Type B pancreatic cell (in vitro differentiated cells): ENCODE measurements around the gene SIRPA. TPM values are rescaled to one million over a fixed set of nuclear protein-coding genes. Genes with fewer than 3 reads are reported as not detected.

Source experiments
- DNase-seq: peaks from one replicate; pipeline ENCODE4 v3.0.0; 2021; ENCODE audit warnings: mixed read lengths; ENCODE audit not compliant: unreplicated experiment; ENCODE audit errors: extremely low spot score
- H3K27ac Mint-ChIP-seq: 2 replicates; pipeline ENCODE4 v1.8.0; 2021; ENCODE audit warnings: mild to moderate bottlenecking, mixed read lengths
- H3K27me3 Mint-ChIP-seq: 2 replicates; pipeline ENCODE4 v1.8.0; 2021; ENCODE audit warnings: mixed read lengths
- H3K36me3 Mint-ChIP-seq: 2 replicates; pipeline ENCODE4 v1.8.0; 2021; ENCODE audit warnings: mixed read lengths
- H3K4me1 Mint-ChIP-seq: one replicate; pipeline ENCODE4 v1.8.0; 2021; ENCODE audit warnings: mixed read lengths; ENCODE audit not compliant: unreplicated experiment
- H3K4me3 Mint-ChIP-seq: 2 replicates; pipeline ENCODE4 v1.8.0; 2021; ENCODE audit warnings: mild to moderate bottlenecking, mixed read lengths
- H3K9me3 Mint-ChIP-seq: 2 replicates; pipeline ENCODE4 v1.8.0; 2021; ENCODE audit warnings: mixed read lengths
- CTCF ChIP-seq: fragments of 200-600 bp; sonication (generic); conservative IDR thresholded peaks from 2 replicates; pipeline ENCODE4 v1.5.0; 2021; ENCODE audit warnings: antibody characterized with exemption, mild to moderate bottlenecking
- total RNA-seq: library from RNA; stranded (reverse); gene quantifications from 2 replicates; pipeline ENCODE4 v1.2.1, GENCODE V29; 2021; ENCODE audit warnings: low replicate concordance

SIRPA gene
- total RNA-seq, 1 donor from 2014 or later = 12.3 TPM

DNA sequence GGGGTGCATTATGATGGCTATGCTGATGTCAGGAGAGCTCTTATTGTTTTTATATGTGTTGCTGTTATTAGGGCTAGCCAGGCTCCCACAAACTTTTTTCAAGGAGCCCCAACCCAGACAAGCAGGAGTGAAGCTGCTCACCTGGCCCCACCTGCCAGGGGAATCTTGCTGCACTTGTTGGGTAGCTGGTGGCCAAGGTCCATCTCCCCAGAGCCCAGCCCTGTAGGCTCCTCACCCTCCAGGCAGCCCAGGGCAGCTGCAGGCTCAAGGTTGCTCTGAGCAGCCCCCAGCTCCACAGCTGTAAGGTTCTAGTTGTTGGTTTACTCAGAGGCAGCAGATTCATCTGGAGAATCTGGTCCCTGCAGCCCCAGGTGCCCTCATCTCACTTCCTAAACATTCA lies 46.8 kb upstream of the SIRPA start:
- Mint-ChIP-seq H3K4me1 (no peaks in the 10 kb centered on the region), H3K9me3 (peaks cover 5% of the 10 kb centered on the region), H3K27me3 (no peaks in the 10 kb centered on the region), H3K4me3 (no peak overlapping the region), H3K27ac (peak overlapping the region; percentile 56), H3K36me3 (no peaks in the 10 kb centered on the region)
- DNase-seq = no peak
- no peak for TF ChIP-seq CTCF

- Mint-ChIP-seq H3K36me3 (no peaks in the 10 kb centered on the region), H3K9me3 (peaks cover 5% of the 10 kb centered on the region), H3K27me3 (peaks cover 17% of the 10 kb centered on the region), H3K4me1 (peaks cover 10% of the 10 kb centered on the region), H3K27ac (no peak overlapping the region), H3K4me3 (no peak overlapping the region)
- DNase-seq = no peak
- TF ChIP-seq CTCF = no peak
These were observed 43.8 kb upstream of the SIRPA start for GRCh38 chr20:1851396-1851795.

GRCh38 chr20:1853473-1853872 lies 41.7 kb upstream of the SIRPA start:
- DNase-seq = no peak
- TF ChIP-seq CTCF = no peak
- no peaks in the 10 kb centered on the region for H3K36me3 Mint-ChIP-seq
- no peaks in the 10 kb centered on the region for H3K9me3 Mint-ChIP-seq
- no peak overlapping the region for H3K27ac Mint-ChIP-seq
- H3K4me1 Mint-ChIP-seq = peaks cover 10% of the 10 kb centered on the region
- H3K4me3 Mint-ChIP-seq = no peak overlapping the region
- peaks cover 17% of the 10 kb centered on the region for H3K27me3 Mint-ChIP-seq

DNA sequence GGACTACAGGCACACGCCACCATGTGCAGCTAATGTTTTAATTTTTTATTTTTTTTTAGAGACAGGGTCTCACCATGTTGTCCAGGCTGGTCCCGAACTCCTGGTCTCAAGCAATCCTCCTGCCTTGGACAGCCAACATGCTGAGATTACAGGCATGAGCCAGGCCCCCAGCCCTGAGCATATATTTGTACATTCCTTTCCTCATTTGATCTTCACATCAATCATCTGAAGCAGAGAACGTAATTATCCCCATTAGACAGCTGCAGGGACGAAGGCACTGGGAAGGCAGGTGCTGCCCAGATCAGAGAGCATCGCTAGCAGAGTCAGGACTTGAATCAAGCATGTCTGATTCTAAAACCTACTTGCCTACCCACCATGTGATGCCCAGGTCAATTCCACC lies 41.0 kb upstream of the SIRPA start:
- Mint-ChIP-seq H3K27me3 (peaks cover 17% of the 10 kb centered on the region), H3K36me3 (no peaks in the 10 kb centered on the region), H3K27ac (no peak overlapping the region), H3K4me3 (no peak overlapping the region), H3K4me1 (peaks cover 10% of the 10 kb centered on the region), H3K9me3 (no peaks in the 10 kb centered on the region)
- no peak for TF ChIP-seq CTCF
- DNase-seq = no peak

DNA sequence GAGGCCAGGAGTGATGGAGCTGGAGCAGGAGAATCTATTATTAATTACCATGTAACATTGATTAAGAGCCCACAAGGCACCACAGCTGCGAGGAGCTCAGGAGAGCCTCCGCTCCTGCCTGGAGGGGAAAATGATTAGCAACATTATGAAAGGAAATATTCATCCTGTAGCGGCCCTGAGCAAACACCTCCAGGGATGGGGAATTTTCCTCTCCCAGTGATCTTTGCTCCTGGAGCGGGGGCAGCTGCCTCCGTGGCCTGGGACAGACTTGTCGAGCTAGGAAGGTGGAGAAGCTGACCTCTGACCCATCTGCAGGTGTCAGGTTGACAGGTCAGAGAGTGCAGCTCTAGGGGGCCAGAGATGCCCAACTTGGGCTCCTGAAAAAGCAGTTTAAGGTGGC lies 40.1 kb upstream of the SIRPA start:
- Mint-ChIP-seq H3K27me3 (peaks cover 17% of the 10 kb centered on the region), H3K4me1 (peaks cover 10% of the 10 kb centered on the region), H3K4me3 (no peak overlapping the region), H3K9me3 (no peaks in the 10 kb centered on the region), H3K36me3 (no peaks in the 10 kb centered on the region), H3K27ac (no peak overlapping the region)
- DNase-seq = no peak
- no peak for TF ChIP-seq CTCF

- no peak overlapping the region for H3K4me3 Mint-ChIP-seq
- no peak overlapping the region for H3K27ac Mint-ChIP-seq
- TF ChIP-seq CTCF = no peak
- H3K4me1 Mint-ChIP-seq = peaks cover 10% of the 10 kb centered on the region
- H3K27me3 Mint-ChIP-seq = peaks cover 17% of the 10 kb centered on the region
- DNase-seq = no peak
- no peaks in the 10 kb centered on the region for H3K36me3 Mint-ChIP-seq
- H3K9me3 Mint-ChIP-seq = no peaks in the 10 kb centered on the region
These were observed 39.5 kb upstream of the SIRPA start for GRCh38 chr20:1855690-1856089.
